Erythroblast (primary cell): Measurements from ENCODE around the gene DARS1.
"Not testable (repeated sequence)": the region's sequence is repeated elsewhere in the genome, so short reads cannot be mapped to it uniquely, and the experiment has no call there.

Experiments used
- DNase-seq, 2 experiments: peaks; one replicate each; lab custom pipeline; 2025; lab: John Stamatoyannopoulos, UW
- GATA1 ChIP-seq: IDR thresholded peaks from 2 replicates; pipeline ENCODE4 v1.6.1; 2011; ENCODE audit warnings: low read depth, mild to moderate bottlenecking, control low read depth, low read length, moderate library complexity
- POLR2A ChIP-seq: IDR thresholded peaks from 2 replicates; pipeline ENCODE4 v1.6.1; 2011; ENCODE audit warnings: mild to moderate bottlenecking, low read length

The DARS1 gene

DNA sequence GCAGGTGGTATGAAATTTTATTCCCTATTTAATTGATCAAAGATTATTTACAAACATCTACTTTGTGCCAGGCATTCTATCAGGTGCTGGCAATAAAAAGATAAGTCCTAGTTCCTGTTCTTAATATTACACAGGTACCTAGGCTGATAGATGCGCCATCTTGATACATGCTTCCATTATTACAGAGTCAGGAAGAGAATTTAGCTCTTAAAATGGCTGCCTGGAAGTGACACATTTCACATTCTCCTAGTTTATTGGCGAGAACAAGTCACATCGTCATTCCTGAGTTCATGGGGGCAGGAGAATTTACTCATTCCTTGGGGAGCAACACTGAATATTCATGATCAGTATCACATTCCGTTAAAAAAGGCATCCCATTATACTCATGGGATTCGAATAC lies 1.1 kb upstream of the DARS1 start:
- no peak for DNase-seq
- TF ChIP-seq POLR2A (no peak), GATA1 (no peak)

- DNase-seq: no peak
- no peak for TF ChIP-seq POLR2A
Observed at GRCh38 chr2:135985826-135986393, 484 bp upstream of the DARS1 start.

DNA sequence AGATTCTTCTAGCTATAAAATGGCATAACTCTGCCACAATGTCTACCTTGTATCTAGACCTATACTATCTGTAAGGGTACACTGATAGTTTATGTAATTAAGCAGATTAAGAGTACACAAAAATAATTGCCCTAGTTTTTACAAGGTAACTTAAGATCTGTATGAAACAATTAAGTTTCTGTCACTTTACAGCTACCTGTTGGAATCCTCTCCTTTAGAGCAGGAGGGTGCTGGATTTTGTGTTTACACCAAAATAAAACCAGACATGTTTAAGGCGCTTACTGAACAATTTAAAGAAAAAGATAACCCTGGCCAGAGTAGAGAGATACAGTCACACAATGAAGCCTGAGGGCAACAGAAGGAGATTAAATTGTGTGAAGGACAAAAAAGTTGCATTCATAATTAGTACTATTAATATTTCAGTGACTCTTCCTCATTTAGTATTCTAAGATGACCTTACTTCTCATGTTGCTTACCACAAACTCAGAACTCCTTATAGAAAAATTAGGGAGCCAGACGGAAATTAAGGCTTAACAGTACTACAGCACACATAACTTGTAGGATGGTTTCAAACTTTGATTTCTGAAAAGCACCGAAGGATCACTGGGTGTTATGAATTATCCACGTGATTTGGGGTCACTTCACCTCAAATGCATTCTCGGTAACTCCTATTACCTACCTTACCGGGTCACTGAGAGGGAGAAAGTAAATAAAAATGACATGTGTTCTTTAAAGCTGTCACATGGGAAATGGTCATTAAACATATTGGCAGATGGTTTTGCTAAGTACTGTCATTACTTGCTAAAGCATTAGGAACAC lies 1.0 kb downstream of the DARS1 start:
- TF ChIP-seq GATA1 (no peak), POLR2A (no peak)
- peak in 1 of 2 experiments; percentile 27 for DNase-seq

- no peak for DNase-seq
- TF ChIP-seq GATA1 (no peak), POLR2A (no peak)
Observed at GRCh38 chr2:135980434-135981079, 4.9 kb downstream of the DARS1 start.

DNA sequence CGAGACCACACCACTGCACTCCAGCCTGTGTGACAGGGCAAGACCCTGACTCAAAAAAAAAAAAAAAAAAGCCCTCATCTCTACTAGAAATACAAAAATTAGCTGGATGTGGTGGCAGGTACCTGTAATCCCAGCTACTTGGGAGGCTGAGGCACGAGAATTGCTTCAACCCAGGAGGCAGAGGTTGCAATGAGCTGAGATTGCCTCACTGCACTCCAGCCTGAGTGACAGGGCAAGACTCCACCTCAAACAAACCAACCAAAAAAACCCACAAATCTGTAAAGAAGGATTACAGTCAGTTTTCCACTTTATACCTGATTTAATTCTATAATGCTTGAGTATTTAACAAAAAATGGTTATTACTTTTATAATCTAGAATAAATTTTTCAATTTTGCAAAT lies 9.7 kb downstream of the DARS1 start:
- TF ChIP-seq GATA1 (no peak), POLR2A (no peak)
- no peak for DNase-seq

DNA sequence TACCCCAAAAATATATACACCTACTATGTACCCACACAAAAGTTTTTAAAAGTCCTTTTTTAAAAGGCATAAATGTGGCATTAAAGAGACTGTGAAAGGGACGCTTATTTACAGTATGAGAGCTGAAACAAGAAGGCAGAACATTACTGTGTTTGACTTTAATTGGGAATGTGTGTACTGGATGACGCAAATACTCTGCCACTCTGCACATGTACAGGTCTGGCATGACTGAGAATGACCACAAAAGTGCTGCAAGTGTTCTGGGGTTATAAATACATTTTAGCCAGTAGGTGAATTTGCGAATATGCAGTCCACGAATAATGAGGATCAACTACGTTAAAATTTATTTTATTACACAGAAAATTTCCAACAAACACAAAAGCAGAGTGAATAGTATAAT lies 11.4 kb downstream of the DARS1 start:
- TF ChIP-seq POLR2A (no peak), GATA1 (no peak)
- DNase-seq: no peak

GRCh38 chr2:135969655-135970387 lies 15.6 kb downstream of the DARS1 start:
- no peak for TF ChIP-seq GATA1
- no peak for TF ChIP-seq POLR2A
- DNase-seq: no peak

DNA sequence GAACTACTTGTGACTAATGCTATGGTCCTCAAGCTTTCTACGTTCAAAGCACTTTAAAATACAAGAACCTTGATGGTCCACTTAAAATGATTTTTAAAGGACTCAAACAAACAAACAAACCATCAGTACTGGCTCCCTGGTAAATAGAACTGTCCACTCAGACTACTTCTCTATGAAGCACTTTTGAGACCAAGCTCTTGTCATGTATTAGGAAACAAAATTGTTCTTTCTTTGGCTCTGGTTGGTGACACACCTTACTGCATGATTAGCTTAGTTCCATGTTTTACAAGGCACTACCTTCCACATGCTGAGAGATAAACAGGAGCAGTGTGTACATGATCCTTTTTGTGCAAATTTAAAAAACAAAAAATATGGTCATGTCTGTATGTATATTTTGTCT lies 19.7 kb downstream of the DARS1 start:
- no peak for DNase-seq
- TF ChIP-seq GATA1: no peak
- TF ChIP-seq POLR2A: no peak

DNA sequence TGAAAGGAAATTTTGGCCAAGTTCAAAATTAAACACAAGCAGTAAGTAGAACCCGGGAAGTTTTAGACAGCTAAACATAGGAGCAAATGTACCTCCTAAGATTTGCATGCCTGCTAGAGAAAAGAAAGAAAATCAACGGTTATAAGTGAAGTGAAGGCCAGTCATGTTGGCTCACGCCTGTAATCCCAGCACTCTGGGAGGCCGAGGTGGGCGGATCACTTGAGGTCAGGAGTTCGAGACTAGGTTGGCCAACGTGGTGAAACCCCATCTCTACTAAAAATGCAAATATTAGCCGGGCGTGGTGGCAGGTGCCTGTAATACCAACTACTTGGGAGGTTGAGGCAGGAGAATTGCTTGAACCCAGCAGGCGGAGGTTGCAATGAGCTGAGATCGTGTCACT lies 21.0 kb downstream of the DARS1 start:
- not testable (repeated sequence) for DNase-seq

DNA sequence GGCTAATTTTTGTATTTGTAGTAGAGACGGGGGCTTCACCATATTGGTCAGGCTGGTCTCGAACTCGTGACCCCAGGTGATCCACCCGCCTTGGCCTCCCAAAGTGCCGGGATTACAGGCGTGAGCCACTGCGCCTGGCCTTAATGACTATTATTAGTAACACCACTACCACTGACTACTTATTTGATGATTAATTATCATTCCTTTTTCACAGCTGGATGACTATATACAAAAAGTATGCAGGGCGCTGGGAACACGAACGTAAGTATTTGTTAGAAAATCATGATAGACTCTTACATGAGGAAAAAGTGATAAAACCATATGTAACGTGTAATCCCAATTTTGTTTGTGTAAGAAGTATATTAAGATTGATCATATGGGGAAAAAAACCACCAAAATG lies 21.6 kb downstream of the DARS1 start:
- no peak for TF ChIP-seq POLR2A
- TF ChIP-seq GATA1: no peak
- DNase-seq: no peak

GRCh38 chr2:135962366-135963123 lies 22.9 kb downstream of the DARS1 start:
- TF ChIP-seq POLR2A (no peak), GATA1 (no peak)
- no peak for DNase-seq

GRCh38 chr2:135960656-135961551 lies 24.5 kb downstream of the DARS1 start:
- no peak for DNase-seq
- TF ChIP-seq POLR2A (no peak), GATA1 (no peak)
